Measurements from ENCODE around the gene DIAPH3. TPM values are rescaled to one million over a fixed set of nuclear protein-coding genes. Genes with fewer than 3 reads are reported as not detected.
A peak's percentile ranks its signal among the peaks of the same experiment; 100 is the strongest.

Gene DIAPH3
- total RNA-seq, 1 donor from 2014 or later, result 2.6 TPM

DNA sequence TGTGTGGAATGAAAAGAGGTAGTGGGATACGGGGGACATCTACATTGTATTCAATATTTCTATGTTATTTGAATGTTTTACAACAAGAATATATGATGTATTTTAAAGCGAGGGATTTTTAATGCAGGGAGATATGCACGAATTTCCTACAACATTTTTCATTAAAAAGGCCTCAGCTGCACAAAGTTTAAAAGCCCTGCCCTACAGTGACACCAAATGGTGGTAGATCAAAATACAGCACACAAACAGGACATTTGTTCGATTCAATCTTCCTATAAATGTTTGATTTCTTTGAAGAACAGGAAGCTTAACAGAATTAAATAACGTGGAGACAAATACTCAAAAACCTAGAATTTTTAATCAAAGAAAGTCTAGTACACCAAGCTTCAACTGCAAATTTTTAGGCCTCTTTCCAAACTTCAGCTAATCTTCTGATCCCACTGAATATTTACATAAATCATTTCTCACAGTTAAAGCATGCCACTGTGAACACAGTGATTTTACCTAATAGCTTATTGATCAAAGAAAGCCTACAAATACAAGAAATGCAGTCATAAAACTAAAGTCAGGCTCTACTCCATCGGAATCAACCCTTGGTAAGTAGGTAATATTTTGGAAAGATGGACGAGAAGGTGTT is 257.2 kb downstream of the DIAPH3 start:
- no peak overlapping the region for H3K4me3 Mint-ChIP-seq (ENCODE audit: unreplicated experiment)
- H3K36me3 Mint-ChIP-seq (ENCODE audit: unreplicated experiment), result no peaks in the 10 kb centered on the region
- H3K27ac Mint-ChIP-seq (ENCODE audit: unreplicated experiment), result no peak overlapping the region
- TF ChIP-seq, protein P1, sequence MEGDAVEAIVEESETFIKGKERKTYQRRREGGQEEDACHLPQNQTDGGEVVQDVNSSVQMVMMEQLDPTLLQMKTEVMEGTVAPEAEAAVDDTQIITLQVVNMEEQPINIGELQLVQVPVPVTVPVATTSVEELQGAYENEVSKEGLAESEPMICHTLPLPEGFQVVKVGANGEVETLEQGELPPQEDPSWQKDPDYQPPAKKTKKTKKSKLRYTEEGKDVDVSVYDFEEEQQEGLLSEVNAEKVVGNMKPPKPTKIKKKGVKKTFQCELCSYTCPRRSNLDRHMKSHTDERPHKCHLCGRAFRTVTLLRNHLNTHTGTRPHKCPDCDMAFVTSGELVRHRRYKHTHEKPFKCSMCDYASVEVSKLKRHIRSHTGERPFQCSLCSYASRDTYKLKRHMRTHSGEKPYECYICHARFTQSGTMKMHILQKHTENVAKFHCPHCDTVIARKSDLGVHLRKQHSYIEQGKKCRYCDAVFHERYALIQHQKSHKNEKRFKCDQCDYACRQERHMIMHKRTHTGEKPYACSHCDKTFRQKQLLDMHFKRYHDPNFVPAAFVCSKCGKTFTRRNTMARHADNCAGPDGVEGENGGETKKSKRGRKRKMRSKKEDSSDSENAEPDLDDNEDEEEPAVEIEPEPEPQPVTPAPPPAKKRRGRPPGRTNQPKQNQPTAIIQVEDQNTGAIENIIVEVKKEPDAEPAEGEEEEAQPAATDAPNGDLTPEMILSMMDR (IDR thresholded peaks at IDR 0.05; ENCODE audit: partially characterized antibody, unreplicated experiment), result peak; percentile 50
- DNase-seq, result no peak
- peaks cover 1% of the 10 kb centered on the region for H3K4me1 Mint-ChIP-seq (ENCODE audit: low read depth, unreplicated experiment)
- H3K9me3 Mint-ChIP-seq (ENCODE audit: unreplicated experiment), result peaks cover 1% of the 10 kb centered on the region
- H3K27me3 Mint-ChIP-seq (ENCODE audit: unreplicated experiment), result peaks cover 2% of the 10 kb centered on the region

GRCh38 chr13:59901191-59901590 is 262.5 kb downstream of the DIAPH3 start:
- Mint-ChIP-seq H3K27me3 (ENCODE audit: unreplicated experiment) (peaks cover 2% of the 10 kb centered on the region), H3K36me3 (ENCODE audit: unreplicated experiment) (no peaks in the 10 kb centered on the region), H3K27ac (ENCODE audit: unreplicated experiment) (no peak overlapping the region), H3K9me3 (ENCODE audit: unreplicated experiment) (no peaks in the 10 kb centered on the region), H3K4me3 (ENCODE audit: unreplicated experiment) (no peak overlapping the region), H3K4me1 (ENCODE audit: low read depth, unreplicated experiment) (peaks cover 1% of the 10 kb centered on the region)
- DNase-seq, result no peak
- TF ChIP-seq, protein P1 (IDR thresholded peaks at IDR 0.05; ENCODE audit: partially characterized antibody, unreplicated experiment), result no peak

DNA sequence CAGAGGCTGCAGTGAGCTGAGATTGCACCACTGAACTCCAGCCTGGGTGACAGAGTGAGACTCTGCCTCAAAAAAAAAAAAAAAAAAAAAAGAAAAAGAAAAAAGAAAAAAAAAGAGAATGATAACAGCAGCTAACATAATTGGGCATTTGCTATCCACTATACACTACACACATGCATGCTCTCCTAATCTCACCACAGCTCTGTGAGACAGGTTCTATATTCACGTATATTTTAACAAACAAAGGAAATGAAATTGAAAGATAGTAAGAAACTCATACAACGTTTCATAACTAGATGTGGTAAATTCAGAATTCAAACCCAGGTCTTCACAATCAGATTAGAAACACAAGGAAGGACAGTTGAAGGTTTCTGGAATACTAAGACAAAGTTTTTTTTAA is 265.7 kb downstream of the DIAPH3 start:
- Mint-ChIP-seq H3K27ac (ENCODE audit: unreplicated experiment) (no peak overlapping the region), H3K27me3 (ENCODE audit: unreplicated experiment) (peaks cover 2% of the 10 kb centered on the region), H3K4me1 (ENCODE audit: low read depth, unreplicated experiment) (peaks cover 8% of the 10 kb centered on the region), H3K36me3 (ENCODE audit: unreplicated experiment) (no peaks in the 10 kb centered on the region), H3K4me3 (ENCODE audit: unreplicated experiment) (no peak overlapping the region), H3K9me3 (ENCODE audit: unreplicated experiment) (no peaks in the 10 kb centered on the region)
- no peak for DNase-seq
- TF ChIP-seq, protein P1 (IDR thresholded peaks at IDR 0.05; ENCODE audit: partially characterized antibody, unreplicated experiment), result no peak

DNA sequence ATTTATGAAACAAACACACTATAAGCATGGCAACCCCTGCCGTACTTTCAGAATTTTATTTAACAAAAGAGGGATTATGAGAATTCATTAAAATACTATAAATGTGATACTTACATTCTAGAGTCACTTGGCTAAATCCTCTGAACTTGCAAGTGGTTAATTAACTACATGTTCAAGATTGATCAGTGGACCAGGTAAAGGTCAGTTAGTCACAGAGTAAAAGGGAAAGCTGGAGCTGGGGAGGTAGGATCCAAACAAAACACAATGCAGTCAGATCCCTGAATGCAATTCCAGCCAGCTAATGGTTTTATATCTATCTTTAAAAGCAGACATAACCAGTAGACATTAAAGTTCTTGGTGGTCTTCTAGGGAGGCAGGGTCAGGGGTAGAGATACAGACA is 270.5 kb downstream of the DIAPH3 start:
- H3K27me3 Mint-ChIP-seq (ENCODE audit: unreplicated experiment), result peaks cover 2% of the 10 kb centered on the region

DNA sequence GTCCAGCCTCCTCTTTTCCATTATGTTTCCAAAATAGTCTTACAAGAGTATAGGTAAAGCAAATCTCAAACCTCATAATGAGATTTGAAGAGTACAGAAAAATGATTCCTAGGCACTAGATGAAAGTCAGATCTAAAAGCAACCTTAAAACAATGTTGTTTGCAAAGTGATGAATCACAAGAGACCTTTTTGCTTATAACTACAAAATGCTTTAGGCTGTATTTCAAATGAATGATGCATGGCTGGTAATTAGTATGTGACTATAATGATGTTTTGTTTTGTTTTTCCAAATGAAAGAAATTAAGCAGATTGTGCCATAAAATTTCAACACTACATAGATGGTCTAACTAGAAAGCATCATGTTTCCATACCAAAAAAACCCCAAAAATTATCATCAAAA is 272.7 kb downstream of the DIAPH3 start:
- peaks cover 8% of the 10 kb centered on the region for H3K4me1 Mint-ChIP-seq (ENCODE audit: low read depth, unreplicated experiment)
- no peaks in the 10 kb centered on the region for H3K36me3 Mint-ChIP-seq (ENCODE audit: unreplicated experiment)
- no peak for DNase-seq
- no peaks in the 10 kb centered on the region for H3K9me3 Mint-ChIP-seq (ENCODE audit: unreplicated experiment)
- H3K4me3 Mint-ChIP-seq (ENCODE audit: unreplicated experiment), result no peak overlapping the region
- H3K27me3 Mint-ChIP-seq (ENCODE audit: unreplicated experiment), result peaks cover 2% of the 10 kb centered on the region
- H3K27ac Mint-ChIP-seq (ENCODE audit: unreplicated experiment), result no peak overlapping the region
- TF ChIP-seq, protein P1 (IDR thresholded peaks at IDR 0.05; ENCODE audit: partially characterized antibody, unreplicated experiment), result no peak

More for the DNA sequence above, 270.5 kb downstream of the DIAPH3 start:
- peaks cover 8% of the 10 kb centered on the region for H3K4me1 Mint-ChIP-seq (ENCODE audit: low read depth, unreplicated experiment)
- H3K4me3 Mint-ChIP-seq (ENCODE audit: unreplicated experiment), result no peak overlapping the region
- H3K9me3 Mint-ChIP-seq (ENCODE audit: unreplicated experiment), result no peaks in the 10 kb centered on the region
- no peak for DNase-seq
- TF ChIP-seq, protein P1 (IDR thresholded peaks at IDR 0.05; ENCODE audit: partially characterized antibody, unreplicated experiment), result no peak
- no peaks in the 10 kb centered on the region for H3K36me3 Mint-ChIP-seq (ENCODE audit: unreplicated experiment)
- no peak overlapping the region for H3K27ac Mint-ChIP-seq (ENCODE audit: unreplicated experiment)
